OCI-LY3 (cell line): ENCODE results near the gene IZUMO4.

ENCODE experiments used
- H2AFZ ChIP-seq: fragments of 200-600, 300-600 bp; shearing (Covaris generic); 2 replicates; pipeline ENCODE4 v1.6.0; 2014; ENCODE audit warnings: antibody characterized with exemption, low read depth, low read length
- H3K27ac ChIP-seq: fragments of 200-600, 300-600 bp; sonication (generic); 2 replicates; pipeline ENCODE4 v1.5.1; 2014; ENCODE audit warnings: mild to moderate bottlenecking, low read length, moderate library complexity, mixed read lengths
- H3K27me3 ChIP-seq: fragments of 200-600, 300-600 bp; sonication (generic); 2 replicates; pipeline ENCODE4 v1.6.1; 2014; ENCODE audit warnings: low read depth, low read length, mixed read lengths
- H3K36me3 ChIP-seq: fragments of 200-600, 300-600 bp; sonication (generic); replicated peaks from 2 replicates; pipeline ENCODE3; 2014; ENCODE audit warnings: low read depth, low read length, mixed read lengths
- H3K4me1 ChIP-seq: fragments of 300-600, 200-600 bp; sonication (generic); 2 replicates; pipeline ENCODE4 v1.6.1; 2014; ENCODE audit warnings: low read length, mixed read lengths
- H3K4me2 ChIP-seq: fragments of 200-600, 300-600 bp; sonication (generic); 2 replicates; pipeline ENCODE4 v1.6.1; 2014; ENCODE audit warnings: low read length, mixed read lengths
- H3K4me3 ChIP-seq: fragments of 300-600, 200-600 bp; sonication (generic); 2 replicates; pipeline ENCODE4 v1.5.1; 2014; ENCODE audit warnings: antibody characterized with exemption, mild to moderate bottlenecking, low read length, moderate library complexity
- H3K79me2 ChIP-seq: fragments of 300-600, 200-600 bp; shearing (Covaris generic); 2 replicates; pipeline ENCODE4 v1.6.1; 2014; ENCODE audit warnings: mild to moderate bottlenecking, low read length, mixed read lengths
- H3K9ac ChIP-seq: fragments of 300-600, 200-600 bp; shearing (Covaris generic); 2 replicates; pipeline ENCODE4 v1.6.0; 2014; ENCODE audit warnings: mild to moderate bottlenecking, low read length, moderate library complexity
- H3K9me3 ChIP-seq: fragments of 200-600, 300-600 bp; shearing (Covaris generic); 2 replicates; pipeline ENCODE4 v1.6.1; 2014; ENCODE audit warnings: low read length, mixed read lengths; ENCODE audit not compliant: insufficient read depth
- H4K20me1 ChIP-seq: fragments of 200-600, 300-600 bp; sonication (generic); 2 replicates; pipeline ENCODE4 v1.6.1; 2016; ENCODE audit warnings: low read length, mixed read lengths; ENCODE audit not compliant: insufficient read depth
- CTCF ChIP-seq: fragments of 200-600, 300-600 bp; sonication (generic); IDR thresholded peaks from 2 replicates; pipeline ENCODE4 v1.5.1; 2014; ENCODE audit warnings: antibody characterized with exemption, low read length, low read depth
- EZH2phosphoT487 ChIP-seq: fragments of 200-600 bp; shearing (Covaris generic); IDR thresholded peaks from 2 replicates; pipeline ENCODE4 v1.6.1; 2018; ENCODE audit warnings: antibody characterized with exemption, mixed run types, low read depth

Gene IZUMO4

GRCh38 chr19:2048104-2048958 is 48.4 kb upstream of the IZUMO4 start:
- Histone ChIP-seq H4K20me1 (peaks cover 73% of the 10 kb centered on the region), H3K36me3 (peaks cover 67% of the 10 kb centered on the region), H3K9ac (peak overlapping the region; percentile 96), H3K4me1 (peaks cover 78% of the 10 kb centered on the region), H3K79me2 (peaks cover 75% of the 10 kb centered on the region), H3K4me2 (peak overlapping the region; percentile 98), H3K4me3 (peak overlapping the region; percentile 91), H3K9me3 (no peaks in the 10 kb centered on the region), H2AFZ (no peak overlapping the region), H3K27ac (peak overlapping the region; percentile 86), H3K27me3 (no peaks in the 10 kb centered on the region)
- TF ChIP-seq EZH2phosphoT487, result no peak
- TF ChIP-seq CTCF, result no peak

- peaks cover 65% of the 10 kb centered on the region for H3K36me3 ChIP-seq
- H3K4me2 ChIP-seq, result peak overlapping the region; percentile 98
- H3K4me3 ChIP-seq, result peak overlapping the region; percentile 91
- no peaks in the 10 kb centered on the region for H3K9me3 ChIP-seq
- peaks cover 82% of the 10 kb centered on the region for H3K4me1 ChIP-seq
- H3K27me3 ChIP-seq, result no peaks in the 10 kb centered on the region
- peaks cover 73% of the 10 kb centered on the region for H3K79me2 ChIP-seq
- no peak overlapping the region for H2AFZ ChIP-seq
- peak overlapping the region; percentile 96 for H3K9ac ChIP-seq
- TF ChIP-seq EZH2phosphoT487 (no peak), CTCF (no peak)
- H4K20me1 ChIP-seq, result peaks cover 65% of the 10 kb centered on the region
- peak overlapping the region; percentile 86 for H3K27ac ChIP-seq
These were observed 47.6 kb upstream of the IZUMO4 start for GRCh38 chr19:2048959-2049740.

GRCh38 chr19:2049741-2050348 is 46.9 kb upstream of the IZUMO4 start:
- H3K9me3 ChIP-seq, result no peaks in the 10 kb centered on the region
- H4K20me1 ChIP-seq, result peaks cover 58% of the 10 kb centered on the region
- H3K79me2 ChIP-seq, result peaks cover 66% of the 10 kb centered on the region
- peak overlapping the region; percentile 98 for H3K4me2 ChIP-seq
- H3K27ac ChIP-seq, result peak overlapping the region; percentile 86
- peaks cover 59% of the 10 kb centered on the region for H3K36me3 ChIP-seq
- TF ChIP-seq CTCF (no peak), EZH2phosphoT487 (no peak)
- peaks cover 80% of the 10 kb centered on the region for H3K4me1 ChIP-seq
- H3K27me3 ChIP-seq, result no peaks in the 10 kb centered on the region
- peak overlapping the region; percentile 96 for H3K9ac ChIP-seq
- H3K4me3 ChIP-seq, result peak overlapping the region; percentile 91
- no peak overlapping the region for H2AFZ ChIP-seq
